Left lung (tissue), 10 donors: Measurements from ENCODE around the gene OTOF. TPM values are rescaled to one million over a fixed set of nuclear protein-coding genes. Genes with fewer than 3 reads are reported as not detected.

Experiments
- ATAC-seq: fragments of 200-7000 bp; cut with Tn5 transposase; one replicate; pipeline ENCODE4 v1.9.1; 2020; ENCODE audit warnings: moderate library complexity
- DNase-seq, 4 donors: peaks; one replicate each; pipeline ENCODE4 v3.0.0-alpha.2; 2013 to 2020
- H3K27ac ChIP-seq, 2 donors: fragments of 200-600 bp; sonication (generic) in 1 of 2; one replicate each; pipeline versions ENCODE4 v1.5.0 to v1.8.0; 2020 to 2021
- H3K27me3 ChIP-seq, 2 donors: fragments of 200-600 bp; sonication (generic) in 1 of 2; one replicate each; pipeline versions ENCODE4 v1.5.0 to v1.8.0; 2020 to 2021
- H3K36me3 ChIP-seq, 2 donors: fragments of 200-600 bp; sonication (generic) in 1 of 2; one replicate each; pipeline versions ENCODE4 v1.5.0 to v1.8.0; 2020 to 2021
- H3K4me1 ChIP-seq, 2 donors: fragments of 200-600 bp; one replicate each; pipeline ENCODE4 v1.8.0; 2021
- H3K4me3 ChIP-seq, 2 donors: fragments of 200-600 bp; sonication (generic) in 1 of 2; one replicate each; pipeline versions ENCODE4 v1.5.0 to v1.8.0; 2020 to 2021; ENCODE audit warnings: mild to moderate bottlenecking in 1 of 2
- H3K9me3 ChIP-seq, 2 donors: fragments of 200-600 bp; sonication (generic) in 1 of 2; one replicate each; pipeline versions ENCODE4 v1.5.0 to v1.8.0; 2020 to 2021
- intact Hi-C, 2 donors: fragments of 100-400 bp; cut with DNase I; formaldehyde crosslinking; loops; one replicate each; pipeline versions ENCODE4 v1.11.2 to v1.14.2; 2022
- polyA plus RNA-seq, 6 donors: library from polyadenylated mRNA; unstranded; fragments of 120-200 nt; gene quantifications; one replicate each; pipeline ENCODE4 v1.2.1, GENCODE V29; 2013; ENCODE audit not compliant: insufficient read length in 6 of 6
- total RNA-seq, 2 donors: library from RNA; stranded (reverse); fragmentation: NEBNext Ultra II Directional; extraction: Animal tissue kit (Norgen Biotek cat#: 25700); gene quantifications; one replicate each; pipeline ENCODE4 v1.2.1, GENCODE V29; 2021
- TF ChIP-seq, protein P1 (sequence below), 2 donors: fragments of 200-600 bp; sonication (generic) in 1 of 2; IDR thresholded peaks; one replicate each; pipeline versions ENCODE4 v1.5.0 to v1.8.0; 2021; ENCODE audit warnings: antibody characterized with exemption in 2 of 2
- donor health status: DM: no; HTN: yes; CAD: no.
- donor health status: DM: no; HTN: no; CAD: no.

OTOF gene
- total and polyA plus RNA-seq, 8 donors = 0.03 to 0.20 (median 0.10) TPM; not detected in 1

GRCh38 chr2:26474261-26474785 is 3.6 kb downstream of the OTOF start:
- H3K9me3 ChIP-seq = peaks cover 0 to 3% of the 10 kb centered on the region in 2 donors
- intact Hi-C loops = no loop called here
- no peaks in the 10 kb centered on the region for H3K4me1 ChIP-seq
- H3K27me3 ChIP-seq = peaks cover 0 to 12% of the 10 kb centered on the region in 2 donors
- no peak overlapping the region for H3K4me3 ChIP-seq
- ATAC-seq = no peak
- H3K27ac ChIP-seq = no peak overlapping the region
- DNase-seq = no peak
- TF ChIP-seq, protein P1, sequence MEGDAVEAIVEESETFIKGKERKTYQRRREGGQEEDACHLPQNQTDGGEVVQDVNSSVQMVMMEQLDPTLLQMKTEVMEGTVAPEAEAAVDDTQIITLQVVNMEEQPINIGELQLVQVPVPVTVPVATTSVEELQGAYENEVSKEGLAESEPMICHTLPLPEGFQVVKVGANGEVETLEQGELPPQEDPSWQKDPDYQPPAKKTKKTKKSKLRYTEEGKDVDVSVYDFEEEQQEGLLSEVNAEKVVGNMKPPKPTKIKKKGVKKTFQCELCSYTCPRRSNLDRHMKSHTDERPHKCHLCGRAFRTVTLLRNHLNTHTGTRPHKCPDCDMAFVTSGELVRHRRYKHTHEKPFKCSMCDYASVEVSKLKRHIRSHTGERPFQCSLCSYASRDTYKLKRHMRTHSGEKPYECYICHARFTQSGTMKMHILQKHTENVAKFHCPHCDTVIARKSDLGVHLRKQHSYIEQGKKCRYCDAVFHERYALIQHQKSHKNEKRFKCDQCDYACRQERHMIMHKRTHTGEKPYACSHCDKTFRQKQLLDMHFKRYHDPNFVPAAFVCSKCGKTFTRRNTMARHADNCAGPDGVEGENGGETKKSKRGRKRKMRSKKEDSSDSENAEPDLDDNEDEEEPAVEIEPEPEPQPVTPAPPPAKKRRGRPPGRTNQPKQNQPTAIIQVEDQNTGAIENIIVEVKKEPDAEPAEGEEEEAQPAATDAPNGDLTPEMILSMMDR (IDR thresholded peaks at IDR 0.05) = no peak
- H3K36me3 ChIP-seq = no peaks in the 10 kb centered on the region

DNA sequence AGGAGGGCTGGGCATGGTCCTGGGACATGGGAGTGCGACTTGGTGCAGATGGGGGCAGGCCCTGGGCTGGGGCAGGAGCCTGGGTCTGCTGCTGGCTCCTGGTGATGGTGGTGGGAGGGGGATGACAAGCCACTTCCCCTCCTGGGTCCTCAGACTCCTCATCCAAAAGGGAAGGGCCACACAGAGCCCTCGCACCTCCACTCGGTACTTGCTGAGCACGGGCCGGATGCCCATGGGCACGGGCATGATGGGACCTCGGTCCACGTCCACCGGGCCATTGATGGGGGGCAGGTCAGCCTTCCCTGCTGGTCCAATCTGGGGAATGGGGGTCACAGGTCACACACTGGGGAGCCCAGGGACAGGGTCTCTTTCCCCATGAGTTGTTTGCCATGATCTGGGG is 4.1 kb downstream of the OTOF start:
- intact Hi-C loops = no loop called here
- TF ChIP-seq, protein P1 (IDR thresholded peaks at IDR 0.05) = no peak
- no peak overlapping the region for H3K4me3 ChIP-seq
- peaks cover 0 to 12% of the 10 kb centered on the region in 2 donors for H3K27me3 ChIP-seq
- no peak overlapping the region for H3K27ac ChIP-seq
- DNase-seq (no peak), ATAC-seq (no peak)
- no peaks in the 10 kb centered on the region for H3K4me1 ChIP-seq
- peaks cover 0 to 7% of the 10 kb centered on the region in 2 donors for H3K9me3 ChIP-seq
- no peaks in the 10 kb centered on the region for H3K36me3 ChIP-seq

DNA sequence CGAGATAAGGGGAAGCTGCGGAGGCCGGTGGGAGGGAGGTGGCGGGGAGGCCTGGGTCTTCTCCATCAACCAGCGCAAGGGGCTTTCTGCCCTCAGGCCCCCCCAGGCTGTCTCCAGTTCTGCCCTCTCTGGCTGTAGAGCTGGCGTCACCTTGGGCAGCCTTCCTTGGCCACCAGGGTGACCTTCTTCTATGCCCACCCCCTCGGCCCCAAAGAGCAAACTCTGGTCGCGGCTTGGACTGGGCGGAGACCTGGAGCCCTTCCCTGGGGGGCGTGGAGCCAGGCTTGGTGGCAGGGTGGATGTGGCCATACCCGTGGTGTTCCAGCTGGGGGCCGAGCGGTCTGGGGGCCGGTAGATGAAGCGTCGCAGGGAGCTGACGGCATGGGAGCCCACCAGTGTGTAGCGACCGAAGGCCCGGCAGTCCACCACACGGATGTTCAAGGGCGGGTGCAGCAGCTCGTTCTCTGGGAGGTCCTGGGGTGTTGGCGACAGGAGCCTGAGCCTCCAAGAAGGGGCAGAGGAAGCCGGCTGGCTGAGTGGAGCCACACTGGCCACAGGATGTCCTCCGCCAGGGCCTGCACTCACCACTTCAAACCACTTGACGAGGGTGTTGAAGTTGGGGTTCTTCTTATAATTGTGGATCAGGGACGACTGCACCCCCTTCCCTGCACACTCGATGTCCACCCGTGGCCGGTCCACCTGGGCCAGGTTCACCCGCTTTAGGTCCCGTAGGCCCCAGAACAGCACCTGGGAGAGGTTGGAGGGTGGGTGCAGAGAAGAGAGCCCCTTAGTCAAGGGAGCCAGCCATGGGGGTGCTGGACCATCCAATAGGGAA is 4.9 kb downstream of the OTOF start:
- no peaks in the 10 kb centered on the region for H3K4me1 ChIP-seq
- peaks cover 0 to 12% of the 10 kb centered on the region in 2 donors for H3K27me3 ChIP-seq
- DNase-seq (no peak), ATAC-seq (no peak)
- H3K9me3 ChIP-seq = peaks cover 0 to 7% of the 10 kb centered on the region in 2 donors
- no peak overlapping the region for H3K27ac ChIP-seq
- TF ChIP-seq, protein P1 (IDR thresholded peaks at IDR 0.05) = no peak
- intact Hi-C loops = no loop called here
- H3K36me3 ChIP-seq = no peaks in the 10 kb centered on the region
- no peak overlapping the region for H3K4me3 ChIP-seq

GRCh38 chr2:26471766-26472706 is 5.9 kb downstream of the OTOF start:
- TF ChIP-seq, protein P1 (IDR thresholded peaks at IDR 0.05) = no peak
- DNase-seq (no peak), ATAC-seq (no peak)
- Histone ChIP-seq H3K27ac (no peak overlapping the region), H3K4me1 (no peaks in the 10 kb centered on the region), H3K9me3 (peaks cover 0 to 7% of the 10 kb centered on the region in 2 donors), H3K4me3 (no peak overlapping the region), H3K27me3 (peaks cover 0 to 7% of the 10 kb centered on the region in 2 donors), H3K36me3 (no peaks in the 10 kb centered on the region)
- intact Hi-C loops = no loop called here
